Naive thymus-derived CD8-positive, alpha-beta T cell (primary cell): Measurements from ENCODE around the gene BCOR. TPM values are rescaled to one million over a fixed set of nuclear protein-coding genes. Genes with fewer than 3 reads are reported as not detected.

Experiments
- ATAC-seq, 2 donors: fragments of 150-1000 bp; cut with Tn5 transposase in 1 of 2; sonication (Bioruptor Pico), chemical (Tn5 transposase) in 1 of 2; 1 replicate in 1 of 2; 2 replicates in 1 of 2; pipeline ENCODE4 v1.10.0; 2021; ENCODE audit warnings: mild to moderate bottlenecking in 2 of 2, moderate library complexity in 2 of 2
- POLR2A ChIA-PET: fragments of 350-600 bp; sonication (Branson Sonifier 250); formaldehyde crosslinking; loops from one replicate; lab custom pipeline; 2021; ENCODE audit warnings: antibody characterized with exemption; lab: Charles Lee
- DNase-seq, 10 donors: peaks; one replicate each; pipeline versions ENCODE4 v3.0.0 to v3.0.0-alpha.2; 2020 to 2022
- H3K27ac Mint-ChIP-seq, 10 donors: one replicate each; pipeline ENCODE4 v1.8.0; 2020 to 2022; ENCODE audit warnings: mild to moderate bottlenecking in 10 of 10, mixed read lengths in 10 of 10, moderate library complexity in 4 of 10, inconsistent platforms in 1 of 10
- H3K27me3 Mint-ChIP-seq, 5 donors: one replicate each; pipeline ENCODE4 v1.8.0; 2021 to 2022; ENCODE audit warnings: mixed read lengths in 5 of 5
- H3K36me3 Mint-ChIP-seq, 3 donors: one replicate each; pipeline ENCODE4 v1.8.0; 2020 to 2022; ENCODE audit warnings: mixed read lengths in 3 of 3, mild to moderate bottlenecking in 2 of 3, inconsistent platforms in 1 of 3
- H3K4me1 Mint-ChIP-seq, 4 donors: one replicate each; pipeline ENCODE4 v1.8.0; 2021 to 2022; ENCODE audit warnings: mixed read lengths in 4 of 4
- H3K4me3 Mint-ChIP-seq, 10 donors: one replicate each; pipeline ENCODE4 v1.8.0; 2020 to 2022; ENCODE audit warnings: mild to moderate bottlenecking in 10 of 10, mixed read lengths in 10 of 10, moderate library complexity in 6 of 10, inconsistent platforms in 1 of 10
- H3K9me3 Mint-ChIP-seq, 9 donors: one replicate each; pipeline ENCODE4 v1.8.0; 2020 to 2022; ENCODE audit warnings: mixed read lengths in 9 of 9, mild to moderate bottlenecking in 3 of 9, inconsistent platforms in 1 of 9, moderate library complexity in 1 of 9
- polyA plus RNA-seq, 3 donors: library from polyadenylated mRNA; unstranded; fragments of 300-500 nt; fragmentation: Illumina TruSeq; gene quantifications; one replicate each; pipeline ENCODE4 v1.2.3, GENCODE V29; 2021
- total RNA-seq, 8 experiments: library from RNA in 2 of 8; stranded (reverse) in 2 of 8; gene quantifications; one replicate each; pipeline ENCODE4 v1.2.3 and lab custom pipeline; 2021 to 2026

Gene BCOR
- total and polyA plus RNA-seq, 5 experiments from 2014 or later: 2.5 to 35.9 (median 7.7) TPM

DNA sequence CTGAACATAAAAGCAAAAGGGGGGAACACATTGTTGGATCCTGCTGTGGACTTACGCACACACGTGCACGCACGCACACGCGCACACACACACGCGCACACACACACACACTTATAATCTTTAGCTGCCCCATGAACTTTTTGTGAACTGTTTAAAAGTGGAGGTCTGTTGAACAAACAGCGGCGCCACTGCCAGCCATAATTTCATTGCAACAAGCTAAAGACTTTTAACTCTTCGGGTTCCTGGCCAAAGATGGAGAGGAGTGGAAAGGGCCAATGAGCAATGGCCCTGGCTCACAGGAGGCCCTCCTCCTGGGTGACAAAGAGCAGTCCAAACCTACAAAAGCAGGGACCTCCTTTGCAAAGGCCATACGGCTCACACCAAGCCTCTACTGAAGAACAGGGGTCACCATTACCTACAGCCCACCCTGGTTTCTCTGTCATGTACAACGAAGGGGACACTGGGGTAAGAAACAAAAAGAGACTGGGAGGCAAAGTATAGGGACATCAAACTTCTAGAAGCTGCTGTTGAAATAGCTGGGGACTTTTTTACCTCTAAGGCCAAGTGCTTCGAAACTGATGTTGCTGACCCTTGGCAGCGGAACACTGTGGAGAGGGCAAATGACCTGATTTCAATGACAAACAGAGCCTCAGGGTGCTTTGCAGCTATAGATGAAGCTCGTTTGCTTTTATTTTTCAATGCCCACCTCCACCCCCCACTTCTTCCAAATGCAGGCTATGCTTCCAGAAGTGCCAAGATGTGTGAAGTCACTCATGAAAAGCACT, 16.7 kb downstream of the BCOR start:
- peak overlapping the region in 7 of 10 donors; percentile 22 to 79 (median 70) for H3K27ac Mint-ChIP-seq
- no peaks in the 10 kb centered on the region for H3K27me3 Mint-ChIP-seq
- DNase-seq (no peak), ATAC-seq (no peak)
- POLR2A ChIA-PET: interaction anchor here (1.0 to 2.7 kb wide), 2 partner anchors 16 to 72 kb away, joined by 3 to 15 read pairs; partner anchors contain the start of gene BCOR
- peaks cover 0 to 13% (median under 1%) of the 10 kb centered on the region in 3 donors for H3K36me3 Mint-ChIP-seq
- peaks cover 11 to 48% (median 46%) of the 10 kb centered on the region in 4 donors for H3K4me1 Mint-ChIP-seq
- no peaks in the 10 kb centered on the region for H3K9me3 Mint-ChIP-seq
- H3K4me3 Mint-ChIP-seq: peak overlapping the region in 5 of 10 donors; percentile 14 to 26 (median 24)

DNA sequence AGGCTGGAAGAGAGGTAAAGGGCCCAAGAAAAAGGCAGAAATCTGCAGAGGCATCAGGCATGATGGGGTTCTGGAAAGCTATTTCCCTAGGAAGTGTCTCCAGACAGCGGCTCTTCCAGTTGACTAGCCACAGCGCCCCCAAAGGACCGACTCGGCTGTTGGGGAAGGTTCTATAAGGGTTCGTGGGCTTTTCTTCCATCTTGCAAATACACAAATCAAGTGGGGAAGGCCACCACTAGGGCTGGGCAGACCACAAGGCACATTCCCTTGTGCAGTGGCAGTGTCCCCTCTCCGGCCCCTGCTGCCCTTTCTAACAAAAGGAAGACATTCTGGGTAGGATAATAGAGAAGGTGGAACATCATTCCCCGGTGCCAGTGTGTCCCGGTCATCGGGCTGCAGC, 18.2 kb downstream of the BCOR start:
- DNase-seq: no peak
- Mint-ChIP-seq H3K4me3 (no peak overlapping the region), H3K4me1 (peaks cover 10 to 36% (median 32%) of the 10 kb centered on the region in 4 donors), H3K9me3 (no peaks in the 10 kb centered on the region), H3K36me3 (peaks cover 0 to 20% (median 3%) of the 10 kb centered on the region in 3 donors), H3K27me3 (no peaks in the 10 kb centered on the region), H3K27ac (peak overlapping the region in 2 of 10 donors; percentile 14 to 29)
- no peak for ATAC-seq
- POLR2A ChIA-PET: no interaction called here

DNA sequence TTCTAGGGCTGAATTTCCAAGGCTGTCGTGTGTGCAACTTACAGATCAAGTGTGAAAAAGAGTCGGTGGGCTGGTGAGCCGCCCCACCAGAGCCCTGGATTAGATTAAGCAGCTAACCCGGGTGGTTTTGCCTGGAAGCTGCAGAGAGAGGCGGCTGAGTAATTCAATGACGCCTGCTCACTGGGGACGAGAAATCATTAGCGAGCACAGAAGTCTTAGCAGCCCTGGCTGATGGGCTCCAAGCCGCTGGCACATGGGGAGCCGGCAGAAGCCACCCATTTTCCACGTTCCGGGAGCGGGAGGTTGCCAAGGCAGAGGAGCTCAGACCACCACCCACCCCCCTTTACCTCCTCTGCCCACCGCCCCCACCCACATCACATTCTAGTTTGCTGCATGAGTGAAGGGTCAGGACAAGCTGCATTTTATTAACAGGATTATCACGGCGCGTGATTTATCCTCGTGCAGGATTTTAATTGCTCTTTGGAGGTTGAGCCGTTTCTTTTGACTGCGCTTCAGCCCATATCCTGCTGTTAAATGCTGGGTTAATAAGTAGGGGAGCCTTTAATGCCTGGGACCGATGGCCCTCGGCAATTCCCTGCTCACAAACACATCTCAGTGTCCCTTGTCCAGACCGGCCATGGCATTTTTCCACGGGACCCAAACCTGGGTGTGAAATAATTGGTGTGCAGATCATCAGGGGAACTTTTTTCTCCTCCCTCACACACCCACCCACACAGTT, 19.1 kb downstream of the BCOR start:
- H3K27ac Mint-ChIP-seq: peak overlapping the region in 7 of 10 donors; percentile 5 to 83 (median 53)
- no peaks in the 10 kb centered on the region for H3K9me3 Mint-ChIP-seq
- H3K4me1 Mint-ChIP-seq: peaks cover 7 to 30% (median 25%) of the 10 kb centered on the region in 4 donors
- H3K27me3 Mint-ChIP-seq: no peaks in the 10 kb centered on the region
- H3K4me3 Mint-ChIP-seq: no peak overlapping the region
- DNase-seq (no peak), ATAC-seq (no peak)
- POLR2A ChIA-PET: no interaction called here
- H3K36me3 Mint-ChIP-seq: peaks cover 0 to 29% (median 3%) of the 10 kb centered on the region in 3 donors

DNA sequence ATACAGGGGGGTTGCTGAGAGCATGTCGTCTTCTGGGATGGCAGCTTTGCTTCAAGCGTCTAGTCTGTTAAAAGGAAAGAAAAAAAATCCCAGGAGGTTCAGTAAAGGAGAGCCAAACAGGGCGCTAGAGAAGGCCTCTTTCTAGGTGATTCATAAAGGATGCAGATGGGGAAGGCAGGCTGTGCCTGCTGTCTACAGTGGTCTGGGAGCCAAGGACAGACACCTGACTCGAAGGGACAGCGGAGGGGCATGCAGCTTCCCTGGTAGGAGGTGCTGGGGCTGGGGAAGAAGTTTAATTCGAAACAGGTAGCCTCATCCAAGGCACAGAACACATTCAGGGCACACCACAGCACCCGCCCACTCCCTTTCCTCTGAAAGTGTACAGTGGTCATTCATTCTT, 19.9 kb downstream of the BCOR start:
- H3K27ac Mint-ChIP-seq: peak overlapping the region in 4 of 10 donors; percentile 36 to 83 (median 59)
- no peak overlapping the region for H3K4me3 Mint-ChIP-seq
- DNase-seq: no peak
- no peaks in the 10 kb centered on the region for H3K27me3 Mint-ChIP-seq
- POLR2A ChIA-PET: no interaction called here
- peaks cover 0 to 36% (median 3%) of the 10 kb centered on the region in 3 donors for H3K36me3 Mint-ChIP-seq
- no peaks in the 10 kb centered on the region for H3K9me3 Mint-ChIP-seq
- peaks cover 7 to 31% (median 26%) of the 10 kb centered on the region in 4 donors for H3K4me1 Mint-ChIP-seq
- ATAC-seq: no peak

DNA sequence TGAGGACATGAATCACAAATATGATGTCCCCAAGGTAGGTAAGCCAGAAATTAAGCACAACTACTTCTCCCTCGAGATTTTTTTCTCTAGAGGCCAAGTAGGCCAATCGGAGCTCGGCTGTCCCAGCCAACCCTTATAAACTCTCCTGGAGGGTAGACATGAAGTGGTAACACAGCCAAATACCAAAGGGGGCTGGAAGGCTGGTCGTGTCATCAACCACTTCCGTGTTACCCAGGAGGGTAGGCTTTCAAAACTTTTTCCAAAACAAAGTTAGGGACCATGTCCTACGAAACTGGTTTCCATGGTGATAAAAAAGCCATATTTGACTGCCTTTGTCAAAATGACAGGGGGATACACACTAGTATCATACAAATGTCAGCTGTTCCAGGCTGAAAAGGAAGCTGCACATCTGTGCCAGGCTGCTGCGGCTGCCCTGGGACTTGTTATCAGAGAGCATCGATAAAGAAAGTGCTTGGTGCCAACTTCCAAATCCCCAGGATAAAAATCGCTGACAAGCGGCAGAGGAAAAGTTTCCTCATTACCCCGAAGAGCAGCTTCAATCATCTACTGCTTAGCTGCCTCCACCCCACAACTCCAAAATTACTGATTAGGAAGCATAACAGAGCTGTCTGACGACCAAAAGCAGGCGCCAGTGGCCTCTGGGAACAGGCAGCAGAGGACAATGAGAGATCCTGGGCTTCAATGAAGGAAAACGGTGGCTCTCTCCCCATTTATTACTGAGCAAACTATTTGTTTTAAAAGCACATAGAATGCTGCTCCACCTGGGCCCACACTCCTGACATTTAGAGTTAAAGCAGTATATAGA, 20.8 kb downstream of the BCOR start:
- no peak for ATAC-seq
- no peaks in the 10 kb centered on the region for H3K9me3 Mint-ChIP-seq
- DNase-seq: no peak
- POLR2A ChIA-PET: interaction anchor here (1.0 kb wide), 1 partner anchor 21 kb away, joined by 4 read pairs; the partner anchor contains the start of gene BCOR
- peaks cover 7 to 29% (median 18%) of the 10 kb centered on the region in 4 donors for H3K4me1 Mint-ChIP-seq
- peaks cover 0 to 44% (median 3%) of the 10 kb centered on the region in 3 donors for H3K36me3 Mint-ChIP-seq
- H3K27me3 Mint-ChIP-seq: no peaks in the 10 kb centered on the region
- H3K27ac Mint-ChIP-seq: peak overlapping the region in 2 of 10 donors; percentile 40 to 49
- no peak overlapping the region for H3K4me3 Mint-ChIP-seq

DNA sequence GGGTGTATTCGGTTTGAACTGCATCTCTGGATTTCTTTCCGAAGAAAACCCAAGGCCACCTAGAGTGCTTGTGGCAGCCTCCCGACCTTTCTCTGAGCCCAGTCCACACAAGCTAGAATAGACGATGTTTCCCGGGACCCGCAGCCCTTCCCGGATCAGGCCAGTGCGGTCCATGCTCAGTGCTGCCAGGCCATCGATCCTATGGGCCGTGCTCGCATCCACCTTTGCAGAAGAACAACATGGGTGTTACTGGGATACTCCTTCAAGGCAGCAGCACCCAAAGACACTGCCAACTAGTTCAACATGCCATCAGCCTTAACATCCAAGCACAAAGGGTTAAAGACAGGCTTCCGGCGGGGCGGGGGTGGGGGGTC, 22.8 kb downstream of the BCOR start:
- POLR2A ChIA-PET: no interaction called here
- ATAC-seq (no peak), DNase-seq (no peak)
- H3K4me1 Mint-ChIP-seq: peaks cover 2 to 17% (median 9%) of the 10 kb centered on the region in 4 donors
- H3K27me3 Mint-ChIP-seq: no peaks in the 10 kb centered on the region
- H3K4me3 Mint-ChIP-seq: no peak overlapping the region
- no peak overlapping the region for H3K27ac Mint-ChIP-seq
- H3K9me3 Mint-ChIP-seq: no peaks in the 10 kb centered on the region
- H3K36me3 Mint-ChIP-seq: peaks cover 0 to 59% (median 6%) of the 10 kb centered on the region in 3 donors

DNA sequence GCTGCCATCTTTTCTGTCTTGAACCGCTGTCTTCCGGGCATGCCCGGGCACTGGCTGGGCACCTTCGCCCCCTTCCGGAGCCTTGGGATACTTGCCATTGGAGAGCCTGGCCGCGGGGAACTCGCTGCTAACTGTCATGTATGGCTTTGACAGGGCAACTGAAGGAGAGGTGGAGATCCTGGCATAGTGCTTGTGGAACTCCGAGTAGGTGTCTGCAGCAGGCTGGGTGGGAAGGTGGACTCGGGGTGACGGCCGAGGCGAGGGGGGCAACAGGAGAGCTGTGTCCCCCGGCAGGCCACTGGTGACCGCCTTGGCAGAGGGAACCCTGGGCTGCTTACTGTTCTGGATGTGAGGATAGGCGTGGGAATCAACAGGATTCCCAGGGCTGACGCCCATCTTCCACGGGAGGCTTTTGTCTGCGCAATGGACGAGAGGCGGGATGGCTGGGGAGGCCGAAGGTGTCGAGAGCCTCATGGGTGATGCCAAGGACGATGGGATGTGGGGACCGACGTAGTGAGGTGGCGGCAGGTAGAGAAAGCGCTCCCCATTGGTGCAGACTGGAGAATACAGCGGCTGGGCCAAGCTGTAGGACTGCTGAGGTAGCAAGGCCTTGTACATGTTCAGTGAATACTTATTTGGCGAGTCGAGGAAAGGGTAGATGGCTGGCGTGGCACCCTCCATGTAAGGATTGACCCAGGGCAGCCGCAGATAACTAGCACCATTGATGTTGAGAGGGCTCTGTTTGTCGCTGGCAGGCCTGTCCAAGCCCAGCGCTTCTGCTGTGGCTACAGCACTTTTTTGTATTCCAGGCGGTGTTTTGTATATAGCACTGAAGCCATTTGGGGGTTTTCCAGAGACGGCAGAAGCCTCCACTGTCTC, 23.4 kb downstream of the BCOR start:
- H3K27me3 Mint-ChIP-seq: no peaks in the 10 kb centered on the region
- POLR2A ChIA-PET: no interaction called here
- peak overlapping the region in 1 of 10 donors; percentile 13 for H3K27ac Mint-ChIP-seq
- peaks cover 2 to 19% (median 9%) of the 10 kb centered on the region in 4 donors for H3K4me1 Mint-ChIP-seq
- no peak for ATAC-seq
- H3K9me3 Mint-ChIP-seq: no peaks in the 10 kb centered on the region
- H3K4me3 Mint-ChIP-seq: no peak overlapping the region
- no peak for DNase-seq
- peaks cover 0 to 62% (median 6%) of the 10 kb centered on the region in 3 donors for H3K36me3 Mint-ChIP-seq

DNA sequence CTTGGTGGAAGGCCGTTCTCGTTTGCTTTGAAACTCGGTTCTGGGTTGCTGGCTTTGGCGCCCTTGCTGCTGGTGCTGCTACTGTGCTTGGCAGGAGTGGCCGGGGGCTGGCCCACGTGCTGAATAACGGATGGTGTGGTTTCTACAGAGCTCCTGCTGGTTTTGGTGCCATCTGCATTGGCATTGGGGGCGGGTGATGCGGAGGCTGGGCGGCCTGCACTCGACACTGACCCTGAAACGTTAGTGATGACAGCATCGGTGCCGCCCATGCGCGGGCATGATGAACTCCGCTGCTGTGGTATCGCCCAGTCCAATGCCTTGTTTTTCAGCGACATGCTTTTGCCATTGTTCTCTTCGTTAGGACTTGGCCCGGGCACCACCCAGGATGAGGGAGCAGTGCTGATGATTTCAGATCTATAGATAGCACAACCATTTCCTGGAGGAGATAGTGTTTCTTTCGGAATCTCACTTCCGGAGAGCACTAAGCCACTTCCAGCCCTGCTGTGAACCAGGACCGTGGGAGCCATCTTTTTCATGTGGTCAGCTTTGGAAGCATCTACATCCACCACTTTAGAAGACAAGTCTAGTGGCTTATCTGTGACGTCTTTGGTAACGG, 24.2 kb downstream of the BCOR start:
- H3K4me3 Mint-ChIP-seq: no peak overlapping the region
- no peak for DNase-seq
- no peaks in the 10 kb centered on the region for H3K27me3 Mint-ChIP-seq
- ATAC-seq: no peak
- H3K27ac Mint-ChIP-seq: no peak overlapping the region
- peaks cover 2 to 23% (median 10%) of the 10 kb centered on the region in 4 donors for H3K4me1 Mint-ChIP-seq
- peaks cover 0 to 70% (median 9%) of the 10 kb centered on the region in 3 donors for H3K36me3 Mint-ChIP-seq
- H3K9me3 Mint-ChIP-seq: no peaks in the 10 kb centered on the region
- POLR2A ChIA-PET: no interaction called here

DNA sequence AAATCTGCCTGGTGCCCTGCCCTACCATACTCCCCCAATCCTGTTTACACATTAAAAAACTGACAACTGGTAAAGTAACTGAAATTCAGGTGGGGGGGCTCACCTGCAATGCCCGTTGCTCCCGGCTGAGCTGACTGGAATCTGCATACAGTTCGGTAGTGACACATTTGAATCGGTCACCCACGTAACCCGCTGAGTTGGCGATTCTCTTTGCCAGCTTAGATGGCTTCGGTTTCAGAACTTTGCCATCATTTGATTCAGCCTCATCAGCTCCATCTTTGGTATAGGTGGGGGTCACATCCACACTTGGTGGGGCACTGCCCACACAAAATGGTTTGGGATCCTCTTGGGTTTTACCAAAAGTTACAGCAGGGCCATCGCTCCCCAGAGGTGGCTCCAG, 25.5 kb downstream of the BCOR start:
- peaks cover 0 to 72% (median 9%) of the 10 kb centered on the region in 3 donors for H3K36me3 Mint-ChIP-seq
- no peak overlapping the region for H3K27ac Mint-ChIP-seq
- ATAC-seq (no peak), DNase-seq (no peak)
- H3K9me3 Mint-ChIP-seq: no peaks in the 10 kb centered on the region
- POLR2A ChIA-PET: no interaction called here
- no peaks in the 10 kb centered on the region for H3K27me3 Mint-ChIP-seq
- peaks cover 11 to 35% (median 15%) of the 10 kb centered on the region in 4 donors for H3K4me1 Mint-ChIP-seq
- no peak overlapping the region for H3K4me3 Mint-ChIP-seq

DNA sequence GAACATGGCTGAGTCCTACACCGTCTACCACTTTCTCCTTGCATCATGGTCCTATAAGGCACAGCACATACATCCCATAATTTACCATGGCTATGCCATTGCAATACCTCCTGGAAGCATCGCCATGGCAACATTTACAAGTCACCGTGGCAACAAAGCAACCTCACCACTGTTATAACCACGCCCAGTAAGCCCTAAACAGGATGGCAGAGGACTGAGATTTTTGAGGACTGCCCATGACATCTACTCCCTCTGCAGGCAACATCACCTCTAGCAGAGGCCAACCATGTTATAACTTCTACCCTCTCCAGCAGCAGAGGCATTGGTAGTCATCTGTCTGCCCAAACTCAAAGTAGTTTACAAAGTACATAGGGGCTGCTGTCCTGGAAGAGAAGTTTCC, 29.7 kb downstream of the BCOR start:
- H3K36me3 Mint-ChIP-seq: peaks cover 4 to 61% (median 7%) of the 10 kb centered on the region in 3 donors
- no peaks in the 10 kb centered on the region for H3K27me3 Mint-ChIP-seq
- peak overlapping the region in 7 of 10 donors; percentile 38 to 86 (median 56) for H3K27ac Mint-ChIP-seq
- no peak overlapping the region for H3K4me3 Mint-ChIP-seq
- no peaks in the 10 kb centered on the region for H3K9me3 Mint-ChIP-seq
- POLR2A ChIA-PET: no interaction called here
- ATAC-seq: peak; percentile 59 to 68
- peak in 3 of 10 donors; percentile 17 to 32 (median 24) for DNase-seq
- peaks cover 18 to 65% (median 48%) of the 10 kb centered on the region in 4 donors for H3K4me1 Mint-ChIP-seq

DNA sequence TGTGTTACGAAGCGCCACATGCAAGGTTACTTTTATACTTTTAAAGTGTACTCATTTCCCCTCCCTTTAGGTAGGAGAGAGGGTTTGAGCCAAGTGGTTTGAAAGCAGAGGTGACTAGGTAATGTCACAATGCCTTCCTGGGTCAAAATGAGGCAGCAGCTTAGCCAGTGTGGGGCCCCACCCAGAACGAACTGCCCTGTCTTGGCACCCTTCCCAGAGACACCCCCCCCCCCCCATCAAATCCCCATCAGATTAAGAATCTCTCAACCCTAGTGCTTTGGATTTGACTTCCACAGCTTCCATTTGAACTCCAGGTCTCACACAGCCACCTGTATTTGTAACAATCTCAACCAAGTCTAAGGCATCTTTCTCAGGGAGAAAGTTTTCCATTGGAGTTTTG, 31.1 kb downstream of the BCOR start:
- POLR2A ChIA-PET: interaction anchor here (0.7 to 2.2 kb wide), 3 partner anchors 31 to 231 kb away, joined by 3 to 13 read pairs (median 4); partner anchors contain the start of gene BCOR
- Mint-ChIP-seq H3K9me3 (no peaks in the 10 kb centered on the region), H3K36me3 (peaks cover 4 to 54% (median 7%) of the 10 kb centered on the region in 3 donors), H3K4me1 (peaks cover 20 to 68% (median 52%) of the 10 kb centered on the region in 4 donors), H3K27ac (peak overlapping the region in 4 of 10 donors; percentile 8 to 77 (median 59)), H3K27me3 (no peaks in the 10 kb centered on the region), H3K4me3 (peak overlapping the region in 1 of 10 donors; percentile 61)
- ATAC-seq (no peak), DNase-seq (no peak)
